ENCODE measurements around the gene C10orf105.

The C10orf105 gene

DNA sequence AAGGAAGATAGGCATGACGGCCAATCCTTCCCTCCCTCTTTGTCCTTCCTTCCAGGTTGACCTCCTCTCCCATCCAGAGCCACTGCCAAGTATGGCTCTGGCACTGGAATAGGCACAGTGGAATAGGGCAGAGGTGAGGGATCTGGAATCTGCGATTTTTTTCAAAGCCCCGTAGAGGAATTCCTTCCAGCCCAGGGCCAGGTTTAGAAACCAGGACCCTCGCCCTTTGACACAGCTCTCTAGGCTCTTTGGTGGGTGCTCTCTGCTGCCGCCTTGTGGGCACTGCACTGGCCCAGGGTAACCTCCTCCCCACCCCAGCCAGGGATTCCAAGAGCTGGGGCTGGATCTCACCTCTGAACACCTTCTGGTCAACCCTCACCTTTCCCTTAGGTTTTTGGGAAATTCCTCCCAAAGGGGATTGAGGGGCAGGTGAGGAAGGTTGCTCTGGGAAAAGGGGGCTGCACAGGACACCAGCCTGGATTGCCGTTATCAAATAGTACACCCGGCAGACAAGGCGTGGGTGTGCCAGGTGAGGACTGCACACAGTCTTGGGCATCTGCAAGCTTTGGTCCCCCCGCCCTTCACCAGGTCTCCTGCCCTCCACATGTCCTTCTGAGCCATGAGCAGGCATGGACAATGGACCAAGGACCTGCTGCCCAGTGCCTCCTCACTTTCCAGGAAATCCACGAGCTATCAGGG is 22.8 kb downstream of the C10orf105 start:
- peak; percentile 80 for DNase-seq

GRCh38 chr10:71695502-71696476 is 23.8 kb downstream of the C10orf105 start:
- DNase-seq: no peak

DNA sequence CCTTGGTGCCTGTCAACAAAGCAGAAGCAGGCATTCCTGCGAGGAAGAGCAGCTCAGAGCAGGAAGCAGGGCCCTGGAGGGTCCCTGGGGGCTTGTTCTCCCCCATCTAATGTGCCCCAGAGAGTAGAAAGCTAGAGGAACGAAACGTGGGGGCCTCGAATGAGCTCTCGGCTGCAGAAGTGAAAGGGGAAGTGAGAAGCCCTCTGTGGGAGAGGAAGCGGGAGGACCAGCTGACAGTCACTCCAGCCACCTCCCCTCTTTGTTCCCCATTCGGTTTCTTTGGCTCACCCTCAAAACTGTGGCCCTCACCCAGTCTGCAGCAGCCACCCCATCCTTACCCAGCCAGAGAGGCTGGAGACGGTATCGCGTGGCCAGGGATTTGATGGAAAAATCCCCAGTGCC is 25.0 kb downstream of the C10orf105 start:
- peak; percentile 55 for DNase-seq

DNA sequence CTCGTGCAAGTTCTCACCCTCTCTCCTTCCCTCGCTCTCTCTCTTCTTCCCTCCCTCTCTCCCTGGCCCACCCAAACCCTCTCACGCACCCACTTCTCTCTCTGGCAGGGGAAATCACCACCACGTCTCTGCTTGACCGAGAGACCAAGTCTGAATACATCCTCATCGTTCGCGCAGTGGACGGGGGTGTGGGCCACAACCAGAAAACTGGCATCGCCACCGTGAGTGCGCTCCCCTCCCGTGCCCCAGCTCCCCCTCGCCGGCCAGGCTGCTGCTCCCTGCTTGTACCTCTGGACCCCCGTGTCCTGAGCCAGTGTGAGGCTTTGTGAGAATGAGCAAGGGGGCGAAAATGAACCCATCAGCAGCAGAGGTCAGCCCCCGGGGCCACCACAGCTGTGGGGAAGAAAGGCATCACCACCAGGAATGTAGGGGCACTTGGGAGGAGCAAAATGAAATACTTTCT is 25.5 kb downstream of the C10orf105 start:
- no peak for DNase-seq

DNA sequence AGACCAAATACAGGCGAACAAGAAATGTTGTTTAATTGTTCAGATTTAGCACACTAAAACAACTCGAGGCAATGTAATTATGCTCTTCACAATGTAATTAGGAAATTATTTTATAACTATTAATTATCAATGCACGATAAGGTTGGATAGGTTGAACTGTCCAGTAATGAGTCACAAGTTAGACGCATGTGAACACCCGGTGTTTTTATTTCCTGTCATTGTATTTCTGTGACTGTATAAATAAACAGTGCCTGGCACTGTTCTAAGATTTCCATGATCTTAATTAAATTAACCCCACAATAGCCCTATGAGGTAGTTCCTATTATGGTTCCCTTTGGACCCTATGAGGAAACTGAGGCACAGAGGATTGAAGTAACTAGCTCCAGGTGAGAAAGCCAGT is 26.2 kb downstream of the C10orf105 start:
- no peak for DNase-seq

DNA sequence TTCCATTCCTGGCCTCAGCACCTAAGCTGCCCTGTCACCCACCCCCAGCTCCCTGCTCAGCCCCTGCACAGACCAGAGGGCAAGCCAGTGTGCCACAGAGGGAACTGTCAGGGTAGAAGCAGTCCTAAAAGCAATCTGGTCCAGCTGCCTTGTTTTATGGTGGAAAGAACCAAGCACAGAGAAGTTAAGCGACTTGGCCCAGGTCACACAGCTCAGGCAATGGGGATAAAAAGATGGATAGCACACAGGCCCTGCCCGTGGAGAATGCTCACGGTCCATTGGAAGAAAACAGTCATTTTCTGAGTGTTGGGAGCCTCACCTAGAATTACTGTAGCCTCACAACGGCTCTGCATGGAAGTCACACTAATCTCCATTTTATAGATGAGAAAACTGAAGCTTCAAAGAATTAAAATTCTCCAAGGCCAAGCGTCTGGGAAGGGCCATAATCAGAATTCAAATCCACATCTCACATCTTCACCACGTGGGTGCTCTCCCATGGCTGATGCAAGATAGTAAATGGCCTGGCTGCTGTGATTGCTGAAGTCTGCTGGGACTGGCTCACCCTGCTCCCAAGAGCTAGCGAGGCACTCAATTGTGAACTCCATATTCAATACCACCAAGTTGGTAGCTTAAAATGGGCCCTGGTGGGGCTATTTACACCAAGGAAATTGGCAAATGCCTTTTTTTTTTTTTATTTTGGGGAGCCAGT is 26.8 kb downstream of the C10orf105 start:
- DNase-seq: no peak

DNA sequence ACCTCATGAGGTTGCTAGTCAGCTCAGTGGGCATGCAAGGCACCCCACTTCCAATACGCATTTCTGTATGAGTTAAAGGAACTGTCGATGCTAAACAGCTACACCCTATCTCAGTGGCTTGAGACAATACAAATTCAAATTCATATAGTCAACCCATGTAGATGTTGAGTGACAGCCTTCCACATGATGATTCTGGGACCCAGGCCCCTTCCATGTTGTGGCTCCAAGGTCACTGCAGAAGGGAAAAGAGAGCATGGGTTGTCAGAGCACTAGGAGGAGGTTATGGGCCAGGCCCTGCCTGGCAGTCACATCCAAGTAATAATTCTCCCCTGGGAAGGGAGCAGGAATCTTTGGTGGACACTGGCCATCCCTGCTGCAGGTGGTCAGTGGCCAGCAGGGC is 28.2 kb downstream of the C10orf105 start:
- DNase-seq: no peak

DNA sequence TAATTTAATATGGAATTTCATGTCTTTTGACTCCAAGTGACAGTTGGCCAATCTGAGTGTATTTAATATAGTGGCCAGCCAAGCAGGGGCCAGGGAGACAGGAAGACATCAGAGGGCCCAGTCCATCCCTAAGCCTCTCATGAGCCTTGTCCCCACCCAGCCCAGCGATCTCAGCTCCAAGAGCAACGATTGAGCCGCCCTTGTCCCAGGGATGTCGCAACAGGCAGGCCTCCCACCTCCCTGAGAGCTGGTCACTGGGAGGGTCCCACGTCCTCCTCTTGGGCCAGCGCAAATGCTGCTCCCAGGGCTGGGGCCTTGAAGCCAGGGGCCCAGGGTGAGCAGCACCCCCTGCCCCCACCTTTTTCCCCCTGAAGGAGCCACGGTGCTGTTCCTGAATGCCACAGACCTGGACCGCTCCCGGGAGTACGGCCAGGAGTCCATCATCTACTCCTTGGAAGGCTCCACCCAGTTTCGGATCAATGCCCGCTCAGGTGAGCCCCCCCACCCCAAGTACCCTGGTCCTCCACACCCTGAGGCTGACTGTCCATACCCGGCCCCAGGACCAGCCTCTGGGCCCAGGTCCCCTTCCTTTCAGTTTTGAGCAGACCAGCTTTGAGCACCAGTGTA is 29.4 kb downstream of the C10orf105 start:
- DNase-seq: no peak

- no peak for DNase-seq
Measured at GRCh38 chr10:71688256-71688655, 31.3 kb downstream of the C10orf105 start.

- DNase-seq: no peak
Measured at GRCh38 chr10:71687480-71687879, 32.1 kb downstream of the C10orf105 start.

DNA sequence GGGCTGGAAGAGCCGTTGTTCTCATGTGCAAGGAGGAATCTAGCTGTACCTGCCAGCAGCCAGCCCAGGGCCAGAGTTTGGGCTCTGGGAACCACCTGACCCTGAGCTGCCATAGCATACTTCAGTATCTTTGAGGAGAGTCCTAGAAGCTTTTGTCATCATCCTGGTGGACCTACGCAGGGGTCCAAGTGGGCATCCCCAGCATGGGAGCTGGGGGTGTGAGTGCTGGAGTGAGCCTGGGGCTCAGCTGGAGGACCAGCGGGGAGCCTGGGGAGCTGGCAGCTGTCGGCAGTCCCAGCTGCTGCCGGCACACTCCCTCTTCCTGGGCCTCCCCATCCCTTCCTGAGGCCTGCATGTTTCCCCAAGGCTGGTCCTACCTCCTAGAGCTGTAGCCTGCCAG is 32.5 kb downstream of the C10orf105 start:
- no peak for DNase-seq

- no peak for DNase-seq
Measured at GRCh38 chr10:71685554-71686232, 33.9 kb downstream of the C10orf105 start.

DNA sequence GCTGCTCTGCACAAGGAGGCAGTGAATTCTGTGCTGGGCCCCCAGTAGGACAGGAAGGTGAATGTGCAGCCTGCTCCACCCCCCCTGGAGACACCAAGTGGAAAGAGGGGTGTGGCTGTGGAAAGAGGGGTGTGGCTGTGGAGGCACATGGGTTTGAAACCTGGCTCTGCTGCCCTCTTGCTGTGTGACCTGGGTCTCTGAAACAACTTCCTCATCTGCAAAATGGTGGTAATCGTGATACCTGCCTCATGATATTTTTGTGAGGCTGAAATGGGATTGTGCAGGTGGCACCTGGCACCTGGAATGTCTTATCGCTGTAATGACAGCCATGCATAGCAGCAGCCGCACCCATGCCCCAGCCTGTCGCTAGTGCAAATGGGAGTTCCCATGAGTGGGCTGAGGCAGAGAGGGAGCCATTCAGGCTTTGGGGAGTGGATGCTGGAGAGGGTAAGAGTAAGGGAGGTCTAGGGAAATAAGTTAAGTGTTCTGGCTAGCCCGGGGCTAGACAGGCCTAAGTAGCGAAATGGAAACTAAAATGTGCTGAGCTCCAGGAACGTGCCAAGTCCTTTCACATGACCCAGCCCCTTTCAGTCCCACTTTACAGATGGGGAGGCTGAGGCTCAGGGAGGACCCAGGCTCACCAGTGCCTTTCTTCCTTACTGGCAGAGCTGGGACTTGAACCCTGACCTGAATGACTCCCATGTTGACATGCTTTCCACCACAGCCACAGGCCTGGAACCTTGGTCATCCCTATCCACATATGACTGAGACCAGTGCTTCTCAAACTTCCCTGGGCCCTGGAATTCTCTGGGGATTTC is 35.0 kb downstream of the C10orf105 start:
- DNase-seq: no peak

DNA sequence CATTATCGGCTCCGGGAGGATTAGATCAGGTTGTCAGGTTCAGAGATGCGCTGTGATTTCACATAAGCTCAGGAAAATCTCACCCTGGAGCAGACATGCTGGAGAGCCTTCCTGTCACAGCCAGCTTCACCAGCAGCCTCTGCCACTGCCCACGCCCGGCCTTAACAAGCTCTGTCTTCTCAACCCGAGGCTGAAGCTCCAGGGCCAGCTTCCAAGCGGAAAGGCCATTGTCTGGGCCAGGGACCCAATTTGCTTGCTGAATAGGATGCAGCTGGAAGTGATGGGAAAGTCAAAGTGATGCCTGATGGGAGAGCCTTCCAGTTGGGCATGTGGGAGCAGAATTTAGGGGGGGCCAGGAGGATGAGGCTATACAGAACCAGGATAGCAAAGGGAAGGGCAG is 36.3 kb downstream of the C10orf105 start:
- no peak for DNase-seq

GRCh38 chr10:71681977-71682376 is 37.6 kb downstream of the C10orf105 start:
- no peak for DNase-seq

DNA sequence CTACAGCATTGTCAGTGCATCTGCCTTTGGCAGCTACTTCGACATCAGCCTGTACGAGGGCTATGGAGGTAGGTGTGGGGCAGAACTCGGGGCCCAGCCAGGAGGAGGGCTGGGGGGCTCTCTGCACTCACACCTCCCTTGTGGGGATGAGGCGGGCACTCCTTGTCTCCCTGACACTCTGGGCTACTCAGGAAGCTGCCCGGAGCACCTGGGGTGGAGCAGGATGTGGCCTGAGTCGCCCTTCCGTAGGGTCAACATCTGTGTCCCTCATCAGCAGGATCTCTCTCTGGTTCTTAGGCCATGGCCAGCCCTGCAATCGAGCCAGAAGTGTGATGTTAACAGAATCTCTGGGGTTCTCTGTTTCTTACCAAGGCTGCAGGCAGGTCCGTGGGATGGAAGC is 40.2 kb downstream of the C10orf105 start:
- no peak for DNase-seq

GRCh38 chr10:71678057-71678805 is 41.3 kb downstream of the C10orf105 start:
- no peak for DNase-seq

DNA sequence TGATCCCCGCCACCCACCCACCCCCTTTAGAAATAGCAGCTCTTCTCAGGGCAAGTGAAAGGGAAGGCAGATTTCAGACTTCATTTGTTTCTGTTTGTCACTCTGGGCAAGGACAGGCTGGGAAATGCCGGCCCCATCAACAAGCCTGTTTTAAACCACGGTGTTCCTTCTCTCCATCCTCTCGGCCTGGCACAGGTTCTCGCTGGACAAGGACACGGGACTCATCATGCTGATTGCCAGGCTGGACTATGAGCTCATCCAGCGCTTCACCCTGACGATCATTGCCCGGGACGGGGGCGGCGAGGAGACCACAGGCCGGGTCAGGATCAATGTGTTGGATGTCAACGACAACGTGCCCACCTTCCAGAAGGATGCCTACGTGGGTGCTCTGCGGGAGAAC is 42.3 kb downstream of the C10orf105 start:
- DNase-seq: no peak

- DNase-seq: no peak
Measured at GRCh38 chr10:71675295-71675970, 44.1 kb downstream of the C10orf105 start.

All from CD4-positive, alpha-beta T cell treated with Interleukin-6 for 4 hours (primary cell).